Measurements from ENCODE around the gene TCF12. TPM values are rescaled to one million over a fixed set of nuclear protein-coding genes. Genes with fewer than 3 reads are reported as not detected.

TCF12 gene
- total RNA-seq, 1 donor from 2014 or later = 33.2 TPM

DNA sequence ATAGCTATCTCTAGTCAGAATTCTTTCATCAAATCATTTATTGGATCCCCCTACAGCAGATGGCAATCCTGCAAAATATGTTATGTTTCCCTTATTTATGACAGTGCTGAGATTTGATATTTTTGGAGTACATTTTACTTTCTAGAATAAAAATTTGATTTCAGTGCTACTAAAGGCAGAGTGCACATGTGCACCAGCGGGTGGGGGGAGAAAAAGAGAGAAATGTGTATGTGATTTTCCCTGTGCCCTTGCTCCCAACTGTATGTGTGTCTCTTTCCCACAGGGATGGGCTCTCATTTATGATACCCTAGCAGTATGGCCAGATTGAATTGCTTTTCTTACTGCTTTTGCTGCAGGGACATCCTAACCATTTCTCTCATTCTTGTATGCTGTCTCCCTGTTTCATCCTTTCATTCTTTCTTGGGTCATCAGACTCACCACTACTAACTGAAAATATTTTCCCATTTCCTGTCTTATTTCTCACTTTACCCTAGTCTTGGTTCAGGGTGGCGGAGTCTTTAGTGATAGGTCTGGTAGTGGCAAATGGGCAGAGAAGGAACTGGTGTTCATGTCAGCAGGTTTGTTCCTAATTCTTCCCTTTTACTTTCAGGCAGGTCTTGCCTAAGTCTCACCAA is 140.7 kb downstream of the TCF12 start:
- no peaks in the 10 kb centered on the region for H3K27me3 ChIP-seq (ENCODE audit: control insufficient read depth, insufficient read depth, low read length)
- H3K4me3 ChIP-seq (ENCODE audit: low read depth, low read length) = no peak overlapping the region
- no peak for TF ChIP-seq CTCF (IDR thresholded peaks at IDR 0.05; ENCODE audit: insufficient read depth, low read length, severe bottlenecking)
- no peak for FAIRE-seq
- H3K36me3 ChIP-seq (ENCODE audit: control insufficient read depth, insufficient read depth, low read length) = no peaks in the 10 kb centered on the region
- DNase-seq (ENCODE audit: low read depth) = no peak

DNA sequence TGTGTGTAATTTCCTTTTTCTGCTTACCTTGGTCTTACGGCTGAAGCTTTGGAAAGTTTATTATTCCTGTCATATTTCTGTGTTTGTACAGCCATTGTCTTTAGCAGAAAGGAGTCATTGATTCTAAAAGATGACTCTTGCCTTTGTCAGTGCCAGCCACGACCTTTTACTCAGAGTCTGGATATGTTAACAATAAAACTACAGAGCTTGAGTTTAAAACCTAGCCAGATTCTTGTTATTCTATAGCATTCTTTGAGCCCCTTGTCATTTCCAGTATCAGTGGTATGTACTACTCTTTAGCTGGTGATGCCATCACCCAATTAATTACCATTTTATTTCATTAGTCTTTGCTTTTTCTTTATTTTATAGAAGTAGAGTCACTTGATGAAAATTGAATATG is 142.4 kb downstream of the TCF12 start:
- DNase-seq (ENCODE audit: low read depth) (peak; percentile 81), FAIRE-seq (no peak)
- H3K36me3 ChIP-seq (ENCODE audit: control insufficient read depth, insufficient read depth, low read length) = no peaks in the 10 kb centered on the region
- TF ChIP-seq CTCF (IDR thresholded peaks at IDR 0.05; ENCODE audit: insufficient read depth, low read length, severe bottlenecking) = no peak
- no peaks in the 10 kb centered on the region for H3K27me3 ChIP-seq (ENCODE audit: control insufficient read depth, insufficient read depth, low read length)
- no peak overlapping the region for H3K4me3 ChIP-seq (ENCODE audit: low read depth, low read length)

DNA sequence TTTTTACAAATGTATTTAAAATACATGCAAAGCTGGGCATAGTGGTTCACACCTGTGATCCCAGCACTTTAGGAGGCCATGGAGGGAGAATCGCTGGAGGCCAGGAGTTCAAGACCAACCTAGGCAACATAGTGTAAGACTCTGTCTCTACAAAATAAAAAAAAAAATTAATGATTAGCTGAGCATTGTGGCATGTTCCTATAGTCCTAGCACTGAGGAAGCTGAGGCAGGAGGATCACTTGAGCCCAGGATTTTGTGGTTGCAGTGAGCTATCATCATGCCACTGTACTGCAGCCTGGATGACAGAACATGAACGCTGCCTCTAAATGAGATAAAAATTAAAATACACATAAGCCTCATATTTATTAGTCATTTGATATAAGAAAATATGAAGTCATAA is 142.8 kb downstream of the TCF12 start:
- Histone ChIP-seq H3K4me3 (ENCODE audit: low read depth, low read length) (no peak overlapping the region), H3K27me3 (ENCODE audit: control insufficient read depth, insufficient read depth, low read length) (no peaks in the 10 kb centered on the region), H3K36me3 (ENCODE audit: control insufficient read depth, insufficient read depth, low read length) (no peaks in the 10 kb centered on the region)
- DNase-seq (ENCODE audit: low read depth) (no peak), FAIRE-seq (no peak)
- TF ChIP-seq CTCF (IDR thresholded peaks at IDR 0.05; ENCODE audit: insufficient read depth, low read length, severe bottlenecking) = no peak

- no peak for FAIRE-seq
- TF ChIP-seq CTCF (IDR thresholded peaks at IDR 0.05; ENCODE audit: insufficient read depth, low read length, severe bottlenecking) = no peak
- H3K36me3 ChIP-seq (ENCODE audit: control insufficient read depth, insufficient read depth, low read length) = no peaks in the 10 kb centered on the region
- no peak overlapping the region for H3K4me3 ChIP-seq (ENCODE audit: low read depth, low read length)
- no peaks in the 10 kb centered on the region for H3K27me3 ChIP-seq (ENCODE audit: control insufficient read depth, insufficient read depth, low read length)
- DNase-seq (ENCODE audit: low read depth) = no peak
Measured at GRCh38 chr15:57061696-57062095, 143.3 kb downstream of the TCF12 start.

DNA sequence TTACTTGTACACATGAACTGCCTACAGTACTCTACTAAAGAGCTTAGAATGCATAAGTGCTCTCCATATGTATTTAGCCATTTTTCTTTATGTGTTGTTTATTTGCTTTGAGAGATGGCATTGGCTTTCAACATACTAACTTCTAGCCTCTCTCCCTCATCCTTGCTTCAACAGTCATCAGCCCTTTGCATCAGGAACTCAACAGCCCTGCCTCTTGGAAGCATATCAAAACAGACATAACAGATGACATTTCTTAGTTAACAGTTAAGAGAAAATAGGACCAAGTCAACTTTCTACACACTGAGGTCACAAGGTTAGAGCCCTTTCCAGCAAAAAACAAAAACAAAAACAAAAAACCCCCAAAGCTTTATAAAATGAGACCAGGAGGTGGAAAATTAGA is 145.6 kb downstream of the TCF12 start:
- Histone ChIP-seq H3K36me3 (ENCODE audit: control insufficient read depth, insufficient read depth, low read length) (no peaks in the 10 kb centered on the region), H3K4me3 (ENCODE audit: low read depth, low read length) (no peak overlapping the region), H3K27me3 (ENCODE audit: control insufficient read depth, insufficient read depth, low read length) (no peaks in the 10 kb centered on the region)
- no peak for FAIRE-seq
- no peak for TF ChIP-seq CTCF (IDR thresholded peaks at IDR 0.05; ENCODE audit: insufficient read depth, low read length, severe bottlenecking)
- DNase-seq (ENCODE audit: low read depth) = no peak

GRCh38 chr15:57069423-57069822 is 151.0 kb downstream of the TCF12 start:
- FAIRE-seq = no peak
- no peak overlapping the region for H3K4me3 ChIP-seq (ENCODE audit: low read depth, low read length)
- no peaks in the 10 kb centered on the region for H3K36me3 ChIP-seq (ENCODE audit: control insufficient read depth, insufficient read depth, low read length)
- TF ChIP-seq CTCF (IDR thresholded peaks at IDR 0.05; ENCODE audit: insufficient read depth, low read length, severe bottlenecking) = no peak
- no peak for DNase-seq (ENCODE audit: low read depth)
- no peaks in the 10 kb centered on the region for H3K27me3 ChIP-seq (ENCODE audit: control insufficient read depth, insufficient read depth, low read length)

Measured in bronchial epithelial cell (primary cell).